Prostate gland (tissue), 2 donors: ENCODE measurements around the gene CTBP2.

ENCODE experiments used
- POLR2A ChIP-seq: fragments of 450-650 bp; IDR thresholded peaks from one replicate; pipeline ENCODE4 v1.6.1; 2016; ENCODE audit warnings: antibody characterized with exemption, mild to moderate bottlenecking
- TF ChIP-seq, protein P1 (sequence below), 4 experiments: fragments of 200-600 bp in 2 of 4; fragments of 450-650 bp in 2 of 4; sonication (generic) in 2 of 4; IDR thresholded peaks; 1 replicate in 3 of 4; 2 replicates in 1 of 4; pipeline ENCODE4 v1.5.1; 2016 to 2019; ENCODE audit warnings: antibody characterized with exemption in 4 of 4, mild to moderate bottlenecking in 2 of 4, moderate library complexity in 2 of 4

DNA sequence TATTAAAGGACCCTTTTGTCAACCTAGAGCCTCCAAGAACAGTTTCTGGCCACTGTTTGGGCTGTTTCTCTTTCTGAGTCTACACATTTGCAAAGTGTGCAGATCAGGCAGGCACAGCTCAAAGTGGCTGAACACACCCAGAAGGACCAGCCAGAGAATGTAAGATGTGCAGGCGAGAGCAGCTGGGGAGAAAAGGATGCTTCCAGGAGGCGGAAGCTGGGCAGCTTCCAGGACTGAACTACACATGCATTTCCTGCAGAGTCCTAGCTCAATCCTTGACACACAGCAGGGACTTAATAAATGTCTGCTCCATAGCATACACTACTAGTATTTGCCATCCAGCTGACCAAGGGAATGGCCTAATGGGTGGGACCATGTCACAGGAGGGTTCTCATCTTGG is 70.9 kb downstream of the CTBP2 start:
- TF ChIP-seq POLR2A: no peak
- TF ChIP-seq, protein P1, sequence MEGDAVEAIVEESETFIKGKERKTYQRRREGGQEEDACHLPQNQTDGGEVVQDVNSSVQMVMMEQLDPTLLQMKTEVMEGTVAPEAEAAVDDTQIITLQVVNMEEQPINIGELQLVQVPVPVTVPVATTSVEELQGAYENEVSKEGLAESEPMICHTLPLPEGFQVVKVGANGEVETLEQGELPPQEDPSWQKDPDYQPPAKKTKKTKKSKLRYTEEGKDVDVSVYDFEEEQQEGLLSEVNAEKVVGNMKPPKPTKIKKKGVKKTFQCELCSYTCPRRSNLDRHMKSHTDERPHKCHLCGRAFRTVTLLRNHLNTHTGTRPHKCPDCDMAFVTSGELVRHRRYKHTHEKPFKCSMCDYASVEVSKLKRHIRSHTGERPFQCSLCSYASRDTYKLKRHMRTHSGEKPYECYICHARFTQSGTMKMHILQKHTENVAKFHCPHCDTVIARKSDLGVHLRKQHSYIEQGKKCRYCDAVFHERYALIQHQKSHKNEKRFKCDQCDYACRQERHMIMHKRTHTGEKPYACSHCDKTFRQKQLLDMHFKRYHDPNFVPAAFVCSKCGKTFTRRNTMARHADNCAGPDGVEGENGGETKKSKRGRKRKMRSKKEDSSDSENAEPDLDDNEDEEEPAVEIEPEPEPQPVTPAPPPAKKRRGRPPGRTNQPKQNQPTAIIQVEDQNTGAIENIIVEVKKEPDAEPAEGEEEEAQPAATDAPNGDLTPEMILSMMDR (IDR thresholded peaks at IDR 0.05): no peak
